Uterus (tissue), 4 donors: ENCODE measurements around the gene FUNDC2. TPM values are rescaled to one million over a fixed set of nuclear protein-coding genes. Genes with fewer than 3 reads are reported as not detected.

Source experiments
- DNase-seq, 2 donors: peaks; one replicate each; pipeline ENCODE4 v3.0.0-alpha.2; 2019 to 2020
- H3K27ac ChIP-seq, 2 donors: fragments of 200-600 bp; sonication (generic); 1 replicate in 1 of 2; 2 replicates in 1 of 2; pipeline ENCODE4 v1.5.1; 2016 to 2018
- H3K27me3 ChIP-seq, 2 donors: fragments of 200-600 bp; sonication (generic); one replicate each; pipeline ENCODE4 v1.5.1; 2018 to 2019; ENCODE audit warnings: control low read depth in 1 of 2
- H3K36me3 ChIP-seq, 2 donors: fragments of 200-600 bp; sonication (generic); one replicate each; pipeline ENCODE4 v1.5.1; 2019; ENCODE audit warnings: control low read depth in 1 of 2
- H3K4me1 ChIP-seq, 2 donors: fragments of 200-600 bp; sonication (generic); one replicate each; pipeline ENCODE4 v1.5.1; 2018 to 2019; ENCODE audit warnings: control low read depth in 1 of 2
- H3K4me3 ChIP-seq, 2 donors: fragments of 200-600 bp; sonication (generic); 1 replicate in 1 of 2; 2 replicates in 1 of 2; pipeline ENCODE4 v1.5.1; 2018 to 2019; ENCODE audit warnings: mild to moderate bottlenecking in 1 of 2
- H3K9me3 ChIP-seq, 2 donors: fragments of 200-600 bp; sonication (generic); one replicate each; pipeline ENCODE4 v1.5.1; 2019; ENCODE audit warnings: control low read depth in 1 of 2
- POLR2A ChIP-seq, 2 donors: fragments of 450-650 bp; IDR thresholded peaks; one replicate each; pipeline ENCODE4 v1.6.1; 2016; ENCODE audit warnings: antibody characterized with exemption in 2 of 2, mild to moderate bottlenecking in 1 of 2, moderate library complexity in 1 of 2
- intact Hi-C: fragments of 100-400 bp; cut with DNase I; formaldehyde crosslinking; loops from one replicate; pipeline ENCODE4 v1.15.1; 2023; ENCODE audit warnings: low total_unique reads
- total RNA-seq, 4 donors: library from RNA; depleted of rRNA in 3 of 4; stranded (reverse); fragments of >200 nt in 3 of 4; gene quantifications; one replicate each; pipeline versions ENCODE4 v1.1.0 to v1.2.4, GENCODE V29; 2014 to 2023
- TF ChIP-seq, protein P1 (sequence below), 4 experiments: fragments of 200-600 bp in 2 of 4; fragments of 450-650 bp in 2 of 4; sonication (generic) in 2 of 4; IDR thresholded peaks; one replicate each; pipeline ENCODE4 v1.5.1; 2016 to 2019; ENCODE audit warnings: antibody characterized with exemption in 4 of 4, mild to moderate bottlenecking in 2 of 4, moderate library complexity in 1 of 4
- donor health status: DM: yes; HTN: yes; CAD: no.

Gene FUNDC2
- total RNA-seq, 4 donors from 2014 or later: 47.8 to 102 (median 70.7) TPM

DNA sequence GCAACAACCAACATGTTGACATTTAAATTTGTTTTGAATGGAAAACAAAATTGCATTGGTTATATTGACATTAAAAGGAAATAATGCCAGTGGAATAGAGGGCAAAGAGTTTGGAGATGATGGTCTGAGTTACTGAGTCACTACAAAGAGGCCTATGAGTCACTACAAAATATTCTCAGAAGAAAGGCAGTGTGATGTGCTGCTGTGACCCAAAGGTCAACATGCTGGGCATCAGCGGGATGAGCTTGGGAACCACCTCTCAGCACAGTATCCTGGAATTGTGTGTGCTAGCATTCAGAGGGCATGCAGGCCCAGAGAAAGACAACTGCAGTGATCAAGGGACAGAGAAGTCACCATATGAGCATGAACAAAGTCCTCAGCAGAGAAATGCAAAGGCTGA is 41.5 kb downstream of the FUNDC2 start:
- Histone ChIP-seq H3K27ac (no peak overlapping the region), H3K4me1 (no peaks in the 10 kb centered on the region), H3K4me3 (no peak overlapping the region), H3K9me3 (no peaks in the 10 kb centered on the region), H3K36me3 (no peaks in the 10 kb centered on the region), H3K27me3 (no peaks in the 10 kb centered on the region)
- intact Hi-C loops: no loop called here
- TF ChIP-seq, protein P1, sequence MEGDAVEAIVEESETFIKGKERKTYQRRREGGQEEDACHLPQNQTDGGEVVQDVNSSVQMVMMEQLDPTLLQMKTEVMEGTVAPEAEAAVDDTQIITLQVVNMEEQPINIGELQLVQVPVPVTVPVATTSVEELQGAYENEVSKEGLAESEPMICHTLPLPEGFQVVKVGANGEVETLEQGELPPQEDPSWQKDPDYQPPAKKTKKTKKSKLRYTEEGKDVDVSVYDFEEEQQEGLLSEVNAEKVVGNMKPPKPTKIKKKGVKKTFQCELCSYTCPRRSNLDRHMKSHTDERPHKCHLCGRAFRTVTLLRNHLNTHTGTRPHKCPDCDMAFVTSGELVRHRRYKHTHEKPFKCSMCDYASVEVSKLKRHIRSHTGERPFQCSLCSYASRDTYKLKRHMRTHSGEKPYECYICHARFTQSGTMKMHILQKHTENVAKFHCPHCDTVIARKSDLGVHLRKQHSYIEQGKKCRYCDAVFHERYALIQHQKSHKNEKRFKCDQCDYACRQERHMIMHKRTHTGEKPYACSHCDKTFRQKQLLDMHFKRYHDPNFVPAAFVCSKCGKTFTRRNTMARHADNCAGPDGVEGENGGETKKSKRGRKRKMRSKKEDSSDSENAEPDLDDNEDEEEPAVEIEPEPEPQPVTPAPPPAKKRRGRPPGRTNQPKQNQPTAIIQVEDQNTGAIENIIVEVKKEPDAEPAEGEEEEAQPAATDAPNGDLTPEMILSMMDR (IDR thresholded peaks at IDR 0.05): no peak
- TF ChIP-seq POLR2A (IDR thresholded peaks at IDR 0.05): no peak
- DNase-seq: no peak

DNA sequence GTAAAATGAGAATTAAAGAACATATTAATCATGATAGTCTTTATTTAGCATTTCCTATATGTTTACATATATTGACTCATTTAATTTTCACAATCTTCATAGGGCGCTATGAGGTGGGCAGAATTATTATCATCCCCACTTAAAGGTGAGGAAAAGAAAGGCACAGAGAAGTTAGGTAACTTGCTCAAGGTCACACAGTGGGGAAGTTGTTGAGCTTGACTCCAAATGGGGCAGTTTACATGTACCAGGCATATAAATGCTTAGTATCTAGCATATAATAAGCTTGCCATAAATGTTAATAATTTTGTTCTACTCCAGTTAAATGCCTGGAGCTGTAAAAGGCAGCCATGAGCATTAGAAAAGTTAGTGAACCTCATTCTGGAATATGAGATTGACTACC is 42.8 kb downstream of the FUNDC2 start:
- intact Hi-C loops: no loop called here
- H3K9me3 ChIP-seq: no peaks in the 10 kb centered on the region
- TF ChIP-seq, protein P1 (IDR thresholded peaks at IDR 0.05): no peak
- TF ChIP-seq POLR2A (IDR thresholded peaks at IDR 0.05): no peak
- DNase-seq: no peak
- H3K4me1 ChIP-seq: no peaks in the 10 kb centered on the region
- no peaks in the 10 kb centered on the region for H3K27me3 ChIP-seq
- no peak overlapping the region for H3K27ac ChIP-seq
- H3K4me3 ChIP-seq: no peak overlapping the region
- H3K36me3 ChIP-seq: no peaks in the 10 kb centered on the region

DNA sequence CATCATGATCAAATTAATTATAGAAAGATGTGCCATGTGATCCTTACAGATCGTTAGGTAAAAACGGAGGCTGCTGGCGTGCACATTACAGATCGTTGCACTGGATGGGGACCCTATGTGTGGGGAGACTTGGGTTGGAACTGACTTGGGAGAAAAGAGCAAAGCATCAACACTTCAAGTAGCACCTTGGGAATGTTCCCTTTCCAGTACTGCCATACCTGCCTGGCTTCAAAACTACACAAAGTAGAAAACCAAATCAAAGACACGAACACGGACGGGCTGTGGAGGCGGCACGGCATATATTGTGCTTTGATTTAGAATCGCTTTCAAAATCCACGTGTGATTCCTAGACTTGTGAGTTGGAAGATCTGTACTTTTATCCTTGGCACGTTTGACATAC is 43.4 kb downstream of the FUNDC2 start:
- Histone ChIP-seq H3K4me3 (peak overlapping the region; percentile 44 to 54), H3K27ac (peak overlapping the region; percentile 79 to 92), H3K4me1 (no peaks in the 10 kb centered on the region), H3K27me3 (no peaks in the 10 kb centered on the region), H3K36me3 (no peaks in the 10 kb centered on the region), H3K9me3 (no peaks in the 10 kb centered on the region)
- DNase-seq: no peak
- intact Hi-C loops: no loop called here
- TF ChIP-seq, protein P1 (IDR thresholded peaks at IDR 0.05): no peak
- no peak for TF ChIP-seq POLR2A (IDR thresholded peaks at IDR 0.05)

DNA sequence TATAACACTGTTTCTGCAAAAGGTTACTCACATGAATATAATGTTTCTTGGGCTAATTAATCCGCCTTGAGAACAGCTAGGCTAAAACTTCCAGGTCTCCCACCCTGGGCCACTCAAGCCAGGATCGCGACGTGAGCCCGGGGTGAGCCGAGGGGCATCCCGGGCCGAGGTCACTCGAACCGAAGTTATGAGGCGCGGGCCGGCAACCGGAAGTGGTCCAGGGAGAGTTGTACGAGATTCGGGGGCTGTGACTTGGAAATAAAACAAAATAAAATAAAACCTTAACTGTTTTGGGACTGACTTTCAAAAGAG is 44.0 kb downstream of the FUNDC2 start:
- no peak for DNase-seq
- no peaks in the 10 kb centered on the region for H3K36me3 ChIP-seq
- peak overlapping the region; percentile 44 to 54 for H3K4me3 ChIP-seq
- peak overlapping the region; percentile 79 to 92 for H3K27ac ChIP-seq
- no peaks in the 10 kb centered on the region for H3K27me3 ChIP-seq
- no peaks in the 10 kb centered on the region for H3K4me1 ChIP-seq
- no peaks in the 10 kb centered on the region for H3K9me3 ChIP-seq
- TF ChIP-seq, protein P1 (IDR thresholded peaks at IDR 0.05): no peak
- no peak for TF ChIP-seq POLR2A (IDR thresholded peaks at IDR 0.05)
- intact Hi-C loops: no loop called here

DNA sequence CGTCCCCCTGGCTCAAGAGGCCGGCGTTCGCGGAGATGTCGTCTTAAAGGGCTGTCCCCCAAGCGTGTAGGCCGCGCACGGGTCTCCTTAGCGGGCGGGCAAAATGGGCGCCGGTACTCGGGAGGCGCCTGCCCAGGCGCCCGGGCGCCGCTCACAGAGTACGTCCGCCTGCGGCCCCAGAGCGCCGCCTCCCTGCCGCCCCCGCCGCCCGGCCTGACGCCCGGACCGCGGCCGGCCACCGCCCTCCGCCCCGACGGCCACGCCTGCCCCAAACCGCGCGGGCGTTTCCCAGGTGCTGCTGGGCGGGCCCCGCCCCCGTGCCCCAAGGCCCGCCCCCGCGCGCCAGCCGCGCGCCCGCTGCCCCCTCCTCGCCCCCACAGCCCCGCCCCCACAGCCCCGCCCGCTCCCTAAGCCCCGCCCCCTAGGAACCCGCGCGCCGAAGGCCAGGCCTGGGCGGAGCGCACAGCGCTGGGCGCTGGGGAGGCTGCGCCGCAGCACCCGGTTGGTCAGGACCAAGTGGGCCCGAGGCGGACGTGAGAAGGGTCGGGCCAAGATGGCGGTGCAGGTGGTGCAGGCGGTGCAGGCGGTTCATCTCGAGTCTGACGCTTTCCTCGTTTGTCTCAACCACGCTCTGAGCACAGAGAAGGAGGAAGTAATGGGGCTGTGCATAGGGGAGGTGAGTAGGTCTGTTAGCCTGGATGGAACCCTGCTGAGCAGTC is 44.5 kb downstream of the FUNDC2 start, which contains the start of the genes BRCC3, CMC4 and MTCP1:
Gene BRCC3, plus strand, starts transcription at position 534 of the 719 bp plus-strand sequence. Its CDS starts 20 bp downstream, at position 554.
Gene CMC4, minus strand, starts transcription at position 162 of the 719 bp plus-strand sequence. CDS start 7,113 bp downstream, outside the sequence.
Gene MTCP1, minus strand, starts transcription at position 162 of the 719 bp plus-strand sequence. CDS start 5,126 bp downstream, outside the sequence.
- peak within 1 kb of the TSS; percentile 79 to 92 for H3K27ac ChIP-seq
- H3K36me3 ChIP-seq: no peaks in the 10 kb centered on the region
- intact Hi-C loops: no loop called here
- no peaks in the 10 kb centered on the region for H3K4me1 ChIP-seq
- no peaks in the 10 kb centered on the region for H3K27me3 ChIP-seq
- TF ChIP-seq, protein P1 (IDR thresholded peaks at IDR 0.05): no peak
- peak; percentile 37 to 69 for TF ChIP-seq POLR2A (IDR thresholded peaks at IDR 0.05)
- no peaks in the 10 kb centered on the region for H3K9me3 ChIP-seq
- peak; percentile 74 to 77 for DNase-seq
- peak within 1 kb of the TSS; percentile 47 to 54 for H3K4me3 ChIP-seq
